HK-2 (cell line): ENCODE measurements around the gene SENP3.
A peak's percentile ranks its signal among the peaks of the same experiment; 100 is the strongest.

Experiments used
- DNase-seq: peaks from one replicate; pipeline ENCODE4 v3.0.0-alpha.2; 2018; ENCODE audit not compliant: unreplicated experiment

Gene SENP3

DNA sequence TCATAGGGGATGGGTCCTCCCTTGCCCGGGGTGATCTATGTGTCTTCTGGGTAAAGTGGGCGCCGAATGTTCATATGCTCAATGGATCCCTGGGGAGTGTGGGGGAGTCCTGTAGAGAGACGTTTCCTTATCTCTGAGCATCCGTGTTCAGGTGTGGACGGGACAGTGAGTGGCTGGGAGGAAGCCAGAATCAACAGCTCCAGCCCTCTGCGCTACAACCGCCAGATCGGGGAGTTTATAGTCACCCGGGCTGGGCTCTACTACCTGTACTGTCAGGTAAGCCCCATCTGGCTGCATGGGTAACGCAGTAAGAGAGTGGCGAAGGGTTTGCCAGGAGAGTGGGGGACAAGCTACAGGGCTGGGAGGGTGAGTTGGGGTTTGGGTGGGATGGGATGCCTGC is 5.1 kb upstream of the SENP3 start:
- DNase-seq = no peak

DNA sequence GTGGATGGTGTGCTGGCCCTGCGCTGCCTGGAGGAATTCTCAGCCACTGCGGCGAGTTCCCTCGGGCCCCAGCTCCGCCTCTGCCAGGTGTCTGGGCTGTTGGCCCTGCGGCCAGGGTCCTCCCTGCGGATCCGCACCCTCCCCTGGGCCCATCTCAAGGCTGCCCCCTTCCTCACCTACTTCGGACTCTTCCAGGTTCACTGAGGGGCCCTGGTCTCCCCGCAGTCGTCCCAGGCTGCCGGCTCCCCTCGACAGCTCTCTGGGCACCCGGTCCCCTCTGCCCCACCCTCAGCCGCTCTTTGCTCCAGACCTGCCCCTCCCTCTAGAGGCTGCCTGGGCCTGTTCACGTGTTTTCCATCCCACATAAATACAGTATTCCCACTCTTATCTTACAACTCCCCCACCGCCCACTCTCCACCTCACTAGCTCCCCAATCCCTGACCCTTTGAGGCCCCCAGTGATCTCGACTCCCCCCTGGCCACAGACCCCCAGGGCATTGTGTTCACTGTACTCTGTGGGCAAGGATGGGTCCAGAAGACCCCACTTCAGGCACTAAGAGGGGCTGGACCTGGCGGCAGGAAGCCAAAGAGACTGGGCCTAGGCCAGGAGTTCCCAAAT is 4.5 kb upstream of the SENP3 start:
- DNase-seq = no peak

DNA sequence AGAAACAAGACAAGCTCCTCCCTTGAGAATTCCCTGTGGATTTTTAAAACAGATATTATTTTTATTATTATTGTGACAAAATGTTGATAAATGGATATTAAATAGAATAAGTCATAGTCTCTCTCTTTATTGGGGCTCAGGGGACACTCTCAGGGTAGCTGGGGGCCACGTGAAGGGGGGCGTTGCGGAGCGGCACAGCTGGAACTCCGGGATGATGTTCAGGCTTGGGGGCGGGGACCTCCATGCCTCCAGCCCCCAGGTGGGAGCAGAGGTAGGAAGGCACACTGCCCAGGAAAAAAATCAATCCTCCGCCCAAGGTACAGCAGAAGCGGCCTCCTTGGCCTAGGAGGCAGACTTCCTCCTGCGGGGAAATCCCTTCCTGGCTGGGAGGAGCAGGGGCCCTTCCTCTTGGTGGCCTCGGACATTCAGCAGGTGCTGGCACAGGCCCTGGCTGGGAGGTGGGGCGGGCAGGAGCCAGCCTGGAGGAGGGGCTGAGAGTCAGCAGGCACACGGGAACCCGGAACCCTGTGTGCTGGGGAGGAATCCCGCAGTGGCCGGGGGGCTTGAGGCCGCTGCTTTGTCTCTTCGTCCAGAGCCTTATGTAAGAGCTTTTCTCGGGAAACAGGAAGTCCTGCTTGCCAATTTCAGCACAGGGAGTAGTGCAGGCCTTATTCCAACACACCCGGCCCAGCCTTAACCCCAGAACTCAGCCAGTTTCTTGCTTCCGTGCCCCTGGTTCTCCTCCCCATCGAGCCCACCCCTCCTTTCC is 3.8 kb upstream of the SENP3 start:
- peak; percentile 89 for DNase-seq

DNA sequence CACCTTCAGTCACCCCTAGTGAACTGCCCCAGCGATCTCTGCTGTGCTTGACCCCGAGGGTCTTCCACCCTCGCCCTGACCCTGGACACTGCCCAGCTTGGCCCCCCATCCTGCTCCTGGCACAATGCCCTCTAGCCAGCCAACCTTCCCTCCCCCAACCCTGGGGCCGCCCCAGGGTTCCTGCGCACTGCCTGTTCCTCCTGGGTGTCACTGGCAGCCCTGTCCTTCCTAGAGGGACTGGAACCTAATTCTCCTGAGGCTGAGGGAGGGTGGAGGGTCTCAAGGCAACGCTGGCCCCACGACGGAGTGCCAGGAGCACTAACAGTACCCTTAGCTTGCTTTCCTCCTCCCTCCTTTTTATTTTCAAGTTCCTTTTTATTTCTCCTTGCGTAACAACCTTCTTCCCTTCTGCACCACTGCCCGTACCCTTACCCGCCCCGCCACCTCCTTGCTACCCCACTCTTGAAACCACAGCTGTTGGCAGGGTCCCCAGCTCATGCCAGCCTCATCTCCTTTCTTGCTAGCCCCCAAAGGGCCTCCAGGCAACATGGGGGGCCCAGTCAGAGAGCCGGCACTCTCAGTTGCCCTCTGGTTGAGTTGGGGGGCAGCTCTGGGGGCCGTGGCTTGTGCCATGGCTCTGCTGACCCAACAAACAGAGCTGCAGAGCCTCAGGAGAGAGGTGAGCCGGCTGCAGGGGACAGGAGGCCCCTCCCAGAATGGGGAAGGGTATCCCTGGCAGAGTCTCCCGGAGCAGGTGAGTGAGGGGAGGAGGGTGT is 3.0 kb upstream of the SENP3 start, which contains the start of gene TNFSF13:
Gene TNFSF13 (plus strand): TSS at position 207 of the 776 bp plus-strand sequence. CDS start 290 bp downstream, at position 497.
- no peak for DNase-seq

- DNase-seq = no peak
Observed at GRCh38 chr17:7559320-7560171, 2.2 kb upstream of the SENP3 start.

- DNase-seq = no peak
Observed at GRCh38 chr17:7560172-7561027, 1.3 kb upstream of the SENP3 start.

- peak; percentile 89 for DNase-seq
Observed at GRCh38 chr17:7561028-7561575, 617 bp upstream of the SENP3 start.

GRCh38 chr17:7562208-7562605 is 488 bp downstream of the SENP3 start:
- DNase-seq = no peak

DNA sequence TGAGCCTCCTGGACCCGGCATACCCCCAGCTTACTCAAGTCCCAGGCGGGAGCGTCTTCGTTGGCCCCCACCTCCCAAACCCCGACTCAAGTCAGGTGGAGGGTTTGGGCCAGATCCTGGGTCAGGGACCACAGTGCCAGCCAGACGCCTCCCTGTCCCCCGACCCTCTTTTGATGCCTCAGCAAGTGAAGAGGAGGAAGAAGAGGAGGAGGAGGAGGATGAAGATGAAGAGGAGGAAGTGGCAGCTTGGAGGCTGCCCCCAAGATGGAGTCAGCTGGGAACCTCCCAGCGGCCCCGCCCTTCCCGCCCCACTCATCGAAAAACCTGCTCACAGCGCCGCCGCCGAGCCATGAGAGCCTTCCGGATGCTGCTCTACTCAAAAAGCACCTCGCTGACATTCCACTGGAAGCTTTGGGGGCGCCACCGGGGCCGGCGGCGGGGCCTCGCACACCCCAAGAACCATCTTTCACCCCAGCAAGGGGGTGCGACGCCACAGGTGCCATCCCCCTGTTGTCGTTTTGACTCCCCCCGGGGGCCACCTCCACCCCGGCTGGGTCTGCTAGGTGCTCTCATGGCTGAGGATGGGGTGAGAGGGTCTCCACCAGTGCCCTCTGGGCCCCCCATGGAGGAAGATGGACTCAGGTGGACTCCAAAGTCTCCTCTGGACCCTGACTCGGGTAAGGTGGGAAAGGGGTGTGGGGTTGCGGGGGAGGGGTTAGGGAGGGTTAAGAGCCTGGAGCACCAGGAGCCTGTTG is 1.6 kb downstream of the SENP3 start:
- no peak for DNase-seq

- no peak for DNase-seq
Observed at GRCh38 chr17:7569571-7569970, 7.9 kb downstream of the SENP3 start.

- no peak for DNase-seq
Observed at GRCh38 chr17:7570351-7570750, 8.6 kb downstream of the SENP3 start.

- DNase-seq = no peak
Observed at GRCh38 chr17:7572338-7572587, 10.5 kb downstream of the SENP3 start.

- DNase-seq = peak; percentile 100
Observed at GRCh38 chr17:7572588-7573323, 11.0 kb downstream of the SENP3 start.

DNA sequence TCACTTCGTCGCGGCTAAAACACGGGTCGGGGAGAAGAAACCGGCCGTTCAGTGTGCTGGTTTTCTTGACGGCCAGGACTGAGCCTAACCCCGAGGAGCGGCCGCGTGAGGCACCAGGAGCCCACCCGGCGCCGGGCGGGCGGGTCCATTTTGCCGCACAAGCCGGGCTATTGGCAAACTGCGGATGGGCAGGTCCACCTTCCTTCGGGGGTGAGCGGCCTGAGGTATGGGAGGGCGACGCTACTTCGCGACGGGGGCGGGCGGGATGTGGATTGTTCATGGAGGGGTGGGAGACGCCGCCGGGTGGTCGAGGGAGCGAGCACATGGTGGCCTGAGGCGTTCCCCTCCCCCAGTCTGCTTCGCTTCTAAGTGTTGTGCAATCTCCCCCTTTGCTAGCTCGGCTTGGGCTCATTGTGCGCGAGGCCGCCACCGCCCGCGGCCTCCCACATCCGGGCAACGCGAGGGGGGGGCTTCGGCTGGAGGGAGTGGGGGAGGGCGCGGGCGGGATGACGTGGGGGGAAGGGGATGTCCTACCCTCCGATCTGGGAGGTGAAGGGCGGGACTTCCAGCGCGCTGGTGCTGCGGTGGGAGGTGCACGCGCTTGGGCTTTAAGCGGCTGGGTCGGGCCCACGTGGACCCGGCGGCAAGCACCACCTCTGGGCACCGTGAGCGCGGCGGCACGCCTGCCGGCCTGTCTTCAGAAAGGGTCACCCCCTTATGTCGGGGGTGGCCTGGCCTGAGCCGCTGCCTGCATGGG is 11.8 kb downstream of the SENP3 start:
- DNase-seq = peak; percentile 87

DNA sequence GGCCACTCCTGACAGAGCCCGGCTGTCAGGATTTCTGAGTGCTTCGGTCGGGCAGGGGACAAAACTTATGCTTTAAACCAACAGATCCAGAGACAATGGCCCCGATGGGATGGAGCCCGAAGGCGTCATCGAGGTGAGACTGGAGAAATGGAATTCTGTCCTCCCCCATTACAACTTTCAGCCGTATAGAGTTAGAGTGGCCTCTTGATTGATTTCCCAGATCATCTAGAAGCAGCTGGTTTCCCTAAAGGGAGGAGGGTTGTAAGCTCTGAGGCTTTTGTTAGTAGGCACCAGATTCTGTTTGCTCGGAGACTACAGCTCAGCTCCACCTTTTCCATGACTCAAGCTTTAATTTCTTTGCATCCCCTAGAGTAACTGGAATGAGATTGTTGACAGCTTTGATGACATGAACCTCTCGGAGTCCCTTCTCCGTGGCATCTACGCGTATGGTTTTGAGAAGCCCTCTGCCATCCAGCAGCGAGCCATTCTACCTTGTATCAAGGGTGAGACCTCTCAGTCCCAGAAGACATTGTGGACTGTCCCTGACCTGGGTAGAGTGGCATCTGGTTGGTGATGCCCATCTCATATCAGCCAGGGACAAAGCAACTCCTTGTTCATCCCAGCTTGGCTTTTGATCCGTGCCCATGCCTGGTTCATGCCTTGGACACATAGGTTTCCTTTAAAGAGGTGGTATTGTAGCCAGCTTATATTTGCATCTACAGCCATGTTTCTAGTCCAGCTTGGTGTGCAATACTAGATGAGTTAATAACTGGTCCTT is 12.6 kb downstream of the SENP3 start:
- no peak for DNase-seq

DNA sequence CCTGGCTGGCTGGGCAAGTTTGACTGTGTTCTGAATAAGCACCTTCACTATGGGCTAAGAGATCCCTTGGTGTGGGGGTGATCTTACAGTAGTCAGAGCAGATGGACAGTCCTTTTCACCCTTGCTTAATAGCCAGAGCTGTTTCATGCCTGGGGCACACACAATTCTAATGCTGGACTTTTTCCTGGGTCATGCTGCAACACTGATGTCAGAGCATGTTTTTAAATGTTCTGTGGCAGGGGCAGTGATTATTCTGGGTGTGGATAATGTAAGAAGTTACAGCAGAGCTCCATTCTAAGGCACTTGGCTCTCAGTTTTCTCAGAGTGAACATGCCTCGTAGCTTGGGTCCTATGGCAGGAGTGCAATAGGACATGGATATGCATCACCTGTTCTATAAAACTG is 13.8 kb downstream of the SENP3 start:
- DNase-seq = no peak

- DNase-seq = no peak
Observed at GRCh38 chr17:7575959-7576358, 14.2 kb downstream of the SENP3 start.

DNA sequence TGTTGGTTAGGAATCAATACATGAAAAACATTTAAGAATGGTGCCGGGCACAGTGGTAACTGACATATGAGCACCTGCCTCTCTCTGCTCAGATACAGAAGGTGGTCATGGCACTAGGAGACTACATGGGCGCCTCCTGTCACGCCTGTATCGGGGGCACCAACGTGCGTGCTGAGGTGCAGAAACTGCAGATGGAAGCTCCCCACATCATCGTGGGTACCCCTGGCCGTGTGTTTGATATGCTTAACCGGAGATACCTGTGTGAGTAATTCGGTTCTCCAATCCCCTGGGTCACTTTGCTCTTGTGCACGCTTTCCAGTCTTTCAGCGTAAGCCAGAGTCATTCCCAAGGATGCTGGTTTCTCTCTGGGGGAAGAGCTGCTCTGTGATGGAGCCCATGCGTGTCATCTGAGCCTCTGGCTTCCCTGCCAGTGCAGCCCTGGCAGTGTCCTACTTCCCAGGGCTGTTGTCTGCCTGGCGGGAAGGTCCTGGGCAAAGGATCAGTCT is 14.8 kb downstream of the SENP3 start:
- DNase-seq = no peak
